ENCODE data around the gene TULP4.
"Not testable (repeated sequence)": the region's sequence is repeated elsewhere in the genome, so short reads cannot be mapped to it uniquely, and the experiment has no call there.

The TULP4 gene

DNA sequence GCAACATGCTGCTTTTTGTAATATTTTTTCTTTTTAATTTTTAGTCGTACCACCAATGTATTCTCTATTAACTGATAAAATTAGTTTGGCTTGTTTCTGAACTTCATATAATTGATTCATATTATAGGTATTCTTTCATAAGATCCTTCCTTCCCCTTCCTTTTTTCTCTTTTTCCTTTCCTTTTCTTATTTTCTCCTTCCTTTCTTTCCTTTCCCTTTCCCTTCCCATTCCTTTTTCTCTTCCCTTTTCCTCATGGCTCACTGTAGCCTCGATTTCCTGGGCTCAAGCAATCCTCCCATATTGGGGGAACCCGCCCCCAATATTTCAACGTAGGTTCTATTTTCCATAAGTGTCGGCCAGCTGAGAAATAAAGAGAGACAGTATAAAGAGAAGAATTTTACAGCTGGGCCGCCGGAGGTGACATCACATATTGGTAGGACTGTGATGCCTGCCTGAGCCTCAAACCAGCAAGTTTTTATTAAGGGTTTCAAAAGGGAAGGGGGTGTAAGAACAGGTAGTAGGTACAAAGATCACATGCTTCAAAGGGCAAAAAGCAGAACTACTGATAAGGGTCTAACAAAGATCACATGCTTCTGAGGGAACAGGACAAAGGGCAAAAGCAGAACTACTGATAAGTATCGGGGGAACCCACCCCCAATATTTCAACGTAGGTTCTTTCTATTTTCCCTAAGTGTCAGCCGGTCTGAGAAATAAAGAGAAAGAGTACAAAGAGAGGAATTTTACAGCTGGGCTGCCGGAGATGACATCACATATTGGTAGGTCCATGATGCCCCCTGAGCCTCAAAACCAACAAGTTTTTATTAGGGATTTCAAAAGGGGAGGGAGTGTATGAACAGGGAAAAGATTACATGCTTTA is 16.1 kb upstream of the TULP4 start:
- DNase-seq: not testable (repeated sequence)

DNA sequence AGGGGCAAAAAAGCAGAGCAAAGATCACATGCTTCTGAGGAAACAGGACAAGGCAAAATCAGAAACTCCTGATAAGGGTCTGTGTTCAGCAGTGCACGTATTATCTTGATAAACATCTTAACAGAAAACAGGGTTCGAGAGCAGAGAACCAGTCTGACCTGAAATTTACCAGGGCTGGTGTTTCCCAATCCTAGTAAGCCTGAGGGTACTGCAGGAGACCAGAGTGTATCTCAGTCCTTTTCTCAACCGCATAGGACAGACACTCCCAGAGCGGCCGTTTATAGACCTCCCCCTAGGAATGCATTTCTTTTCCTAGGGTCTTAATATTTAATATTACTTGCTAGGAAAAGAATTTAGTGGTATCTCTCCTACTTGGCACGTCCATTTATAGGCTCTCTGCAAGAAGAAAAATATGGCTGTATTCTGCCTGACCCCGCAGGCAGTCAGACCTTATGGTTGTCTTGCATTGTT is 15.4 kb upstream of the TULP4 start:
- DNase-seq: not testable (repeated sequence)

DNA sequence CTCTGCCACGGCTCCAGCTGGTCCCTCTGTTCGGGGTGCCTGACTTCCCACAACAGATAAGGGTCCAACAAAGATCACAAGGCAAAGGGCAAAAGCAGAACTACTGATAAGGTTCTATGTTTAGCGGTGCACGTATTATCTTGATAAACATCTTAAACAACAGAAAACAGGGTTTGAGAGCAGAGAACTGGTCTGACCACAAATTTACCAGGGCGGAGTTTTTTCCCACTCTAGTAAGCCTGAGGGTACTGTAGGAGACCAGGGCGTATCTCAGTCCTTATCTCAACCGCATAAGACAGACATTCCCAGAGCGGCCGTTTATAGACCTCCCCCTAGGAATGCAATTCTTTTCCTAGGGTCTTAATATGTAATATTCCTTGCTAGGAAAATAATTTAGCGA is 14.6 kb upstream of the TULP4 start:
- DNase-seq: not testable (repeated sequence)

DNA sequence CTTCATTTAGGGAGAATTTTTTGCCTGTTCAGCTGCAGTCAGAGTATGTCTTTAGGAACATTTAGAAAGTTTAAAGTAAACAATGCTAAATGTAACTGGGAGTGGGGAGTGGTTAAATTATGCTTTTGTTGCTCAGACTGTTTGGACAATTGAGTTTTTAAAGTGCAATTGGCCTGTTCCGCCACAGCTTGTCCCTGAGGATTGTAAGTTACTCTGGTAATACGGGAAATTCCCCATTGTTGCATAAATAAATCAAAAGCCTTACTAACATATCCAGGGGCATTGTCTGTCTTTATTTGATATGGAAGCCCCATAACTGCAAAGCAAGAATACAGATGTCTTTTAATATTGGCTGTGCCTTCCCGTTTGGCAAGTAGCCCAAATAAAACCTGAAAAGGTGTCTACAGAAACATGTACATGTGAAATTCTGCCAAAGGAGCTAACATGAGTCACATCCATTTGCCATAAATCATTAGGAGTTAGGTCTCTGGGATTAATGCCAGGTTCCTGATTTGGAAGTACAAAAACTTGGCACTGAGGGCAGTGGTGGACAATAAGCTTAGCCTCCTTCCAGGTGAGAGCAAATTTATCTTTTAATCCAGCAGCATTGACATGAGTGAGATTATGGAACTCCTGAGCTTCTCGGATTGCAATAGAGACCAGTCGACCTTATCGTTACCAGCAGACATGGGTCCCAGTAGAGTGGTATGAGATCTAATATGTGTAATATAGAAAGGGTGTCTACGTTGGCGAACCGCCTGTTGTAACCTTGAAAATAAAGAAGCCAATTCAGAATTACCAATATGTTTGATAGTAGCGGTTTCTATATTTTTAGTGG is 11.7 kb upstream of the TULP4 start:
- not testable (repeated sequence) for DNase-seq

DNA sequence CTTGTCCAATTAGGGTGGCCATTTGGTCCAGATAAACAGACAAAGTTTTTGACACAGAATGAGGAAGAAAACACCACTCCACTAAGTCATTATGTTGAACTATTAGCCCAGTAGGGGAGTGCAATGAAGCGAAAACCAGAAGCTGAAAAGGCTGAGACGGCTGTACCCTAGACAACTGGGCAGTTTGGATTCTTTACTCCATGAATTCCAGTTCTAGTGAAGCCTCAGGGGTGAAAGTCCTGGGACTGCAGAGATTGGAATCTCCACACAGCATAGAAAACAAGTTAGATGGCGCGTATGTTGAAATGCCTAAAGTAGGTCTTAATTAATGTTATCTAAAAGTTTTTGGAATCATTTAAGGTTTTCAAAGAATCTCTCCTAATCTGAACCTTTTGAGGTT is 10.7 kb upstream of the TULP4 start:
- not testable (repeated sequence) for DNase-seq

DNA sequence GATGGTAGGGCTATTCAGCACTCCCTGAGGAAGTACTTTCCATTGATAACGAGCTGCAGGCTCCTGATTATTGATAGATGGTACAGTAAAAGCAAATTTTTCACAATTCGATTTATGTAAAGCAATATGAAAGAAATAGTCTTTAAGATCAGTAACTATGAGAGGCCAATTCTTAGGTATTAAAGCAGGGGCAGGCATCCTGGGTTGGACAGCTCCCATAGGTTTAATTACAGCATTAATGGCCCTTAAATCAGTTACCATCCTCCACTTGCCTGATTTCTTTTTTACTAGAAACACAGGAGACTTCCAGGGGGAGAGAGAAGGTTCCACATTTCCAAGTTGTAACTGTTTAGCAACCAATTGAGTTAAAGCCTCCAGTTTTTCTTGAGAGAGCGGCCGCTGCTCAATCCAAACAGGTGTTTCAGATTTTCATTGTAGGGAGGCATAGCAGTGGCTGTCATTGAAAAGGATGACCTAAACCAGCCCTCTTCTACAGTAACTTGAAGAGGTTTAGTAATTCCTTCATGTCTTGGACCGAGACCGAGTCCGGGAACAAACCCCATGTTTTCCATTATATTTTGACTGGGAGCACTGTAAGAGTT is 10.0 kb upstream of the TULP4 start:
- DNase-seq: not testable (repeated sequence)

DNA sequence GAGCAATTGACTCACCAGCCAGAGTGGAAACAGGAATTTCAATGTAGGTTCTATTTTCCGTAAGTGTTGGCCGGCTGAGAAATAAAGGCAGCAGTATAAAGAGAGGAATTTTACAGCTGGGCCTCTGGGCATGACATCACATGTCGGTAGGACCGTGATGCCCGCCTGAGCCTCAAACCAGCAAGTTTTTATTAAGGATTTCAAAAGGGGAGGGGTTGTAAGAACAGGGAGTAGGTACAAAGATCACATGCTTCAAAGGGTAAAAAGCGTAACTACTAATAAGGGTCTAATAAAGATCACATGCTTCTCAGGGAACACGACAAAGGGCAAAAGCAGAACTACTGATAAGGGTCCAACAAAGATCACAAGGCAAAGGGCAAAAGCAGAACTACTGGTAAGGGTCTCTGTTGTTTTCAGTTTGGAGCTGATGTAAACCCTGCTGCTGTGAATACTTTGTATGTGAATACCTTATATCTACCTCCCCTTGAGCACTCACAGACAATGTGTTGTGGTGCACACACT is 9.0 kb upstream of the TULP4 start:
- no peak for DNase-seq

DNA sequence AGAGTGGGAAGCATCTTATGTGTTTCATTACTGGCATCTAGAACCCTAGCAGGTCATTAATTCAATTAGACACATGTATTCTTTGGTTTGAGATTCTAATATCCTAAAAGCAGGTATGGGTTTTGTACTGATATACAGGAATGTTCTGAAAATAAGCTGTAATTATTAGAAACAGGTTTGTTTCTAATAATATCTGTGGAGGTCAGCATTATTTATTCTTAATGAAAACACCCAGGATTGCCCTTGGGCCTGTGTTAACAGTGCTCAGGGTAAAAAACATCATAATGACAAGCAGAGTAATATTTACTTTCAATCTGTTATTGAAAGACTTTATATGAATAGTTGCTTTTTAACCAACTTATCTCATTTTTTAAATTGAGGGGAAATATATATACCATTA is 8.0 kb upstream of the TULP4 start:
- no peak for DNase-seq

DNA sequence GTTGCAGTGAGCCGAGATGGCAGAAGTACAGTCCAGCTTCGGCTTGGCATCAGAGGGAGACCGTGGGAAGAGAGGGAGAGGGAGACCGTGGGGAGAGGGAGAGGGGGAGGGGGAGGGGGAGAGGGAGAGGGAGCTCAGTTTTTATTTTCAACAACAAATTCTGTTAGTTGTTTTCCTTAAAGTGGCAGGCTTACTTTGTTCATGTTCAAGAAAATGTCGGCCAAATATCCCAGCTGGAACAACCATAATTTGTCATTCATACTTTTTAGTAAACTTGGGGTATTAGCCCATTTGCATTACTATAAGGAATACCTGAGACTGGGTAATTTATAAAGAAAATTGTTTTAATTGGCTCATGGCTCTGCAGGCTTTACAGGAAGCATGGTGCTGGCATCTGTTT is 2.5 kb upstream of the TULP4 start:
- DNase-seq: no peak

DNA sequence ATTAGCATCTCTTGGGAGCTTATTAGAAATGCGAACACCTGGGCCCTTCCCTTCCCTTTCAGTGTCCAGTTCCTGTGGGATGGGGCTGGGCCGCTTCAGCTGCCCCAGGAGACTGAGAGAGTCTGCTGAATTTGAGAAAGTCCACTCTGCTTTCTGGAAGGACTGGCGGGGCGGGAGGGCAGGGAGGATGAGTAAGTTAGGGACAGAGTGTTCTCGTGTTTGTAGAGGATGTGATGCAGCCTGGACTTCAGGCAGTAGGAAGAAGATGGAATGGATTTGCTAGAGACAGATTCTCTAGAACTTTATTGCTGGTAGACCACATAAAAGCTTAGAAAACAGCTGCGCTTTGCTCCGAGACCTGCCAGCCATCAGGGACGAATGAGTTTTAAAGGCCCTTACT is 1.1 kb upstream of the TULP4 start:
- DNase-seq: no peak

DNA sequence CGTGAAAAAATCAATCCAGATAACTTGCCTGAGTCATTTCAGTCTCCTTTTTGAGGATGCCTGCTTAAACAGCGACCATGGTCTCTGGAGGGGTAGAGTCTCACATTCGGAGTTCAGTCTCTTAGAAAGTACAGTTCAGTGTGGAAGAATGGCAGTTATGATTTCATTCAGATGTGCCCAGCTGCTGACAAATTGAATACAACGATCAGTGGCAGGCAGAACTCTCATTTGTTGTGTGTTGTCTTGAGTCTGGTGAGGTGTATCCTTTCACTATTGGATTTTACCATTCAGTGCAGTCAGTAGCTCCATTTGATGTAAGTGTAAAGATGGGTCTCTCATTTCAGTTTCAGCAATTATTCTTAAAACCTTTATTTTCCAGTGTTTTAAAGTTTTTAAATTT is 639 bp upstream of the TULP4 start:
- DNase-seq: no peak

DNA sequence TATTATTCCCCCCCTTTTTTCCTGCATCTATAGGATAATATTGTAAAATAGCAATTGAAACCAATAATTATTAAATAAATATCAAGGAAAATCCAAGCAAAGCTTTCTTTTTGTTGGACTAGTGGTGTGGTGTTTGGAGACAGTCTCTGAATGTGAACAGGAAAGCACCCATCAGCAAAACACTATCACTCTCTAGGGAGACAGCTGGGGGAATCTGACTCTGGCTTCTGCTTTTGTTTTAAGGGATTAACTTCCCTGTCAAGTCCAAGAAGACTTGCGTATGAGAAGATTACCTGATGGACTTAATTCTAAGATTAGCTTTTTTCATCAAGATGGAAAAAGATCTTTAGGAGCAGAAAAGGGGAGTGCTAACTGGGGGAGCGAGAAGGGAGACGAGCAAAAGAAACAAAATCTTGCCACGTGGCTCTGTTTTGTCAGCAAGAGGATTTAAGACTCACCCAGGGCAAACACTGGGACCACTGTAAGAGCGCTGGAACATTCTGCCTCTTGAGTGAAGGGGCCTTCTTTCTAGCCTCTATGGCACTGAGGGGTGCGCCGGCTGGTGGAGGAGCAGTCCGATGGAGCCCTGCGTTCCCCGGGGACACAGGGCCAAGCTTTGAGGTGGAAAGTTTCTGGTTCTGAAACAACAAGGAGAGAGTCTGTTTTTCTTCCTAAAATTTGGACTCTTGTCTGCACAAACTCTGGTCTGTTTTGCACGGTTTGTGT is 570 bp downstream of the TULP4 start:
- no peak for DNase-seq

DNA sequence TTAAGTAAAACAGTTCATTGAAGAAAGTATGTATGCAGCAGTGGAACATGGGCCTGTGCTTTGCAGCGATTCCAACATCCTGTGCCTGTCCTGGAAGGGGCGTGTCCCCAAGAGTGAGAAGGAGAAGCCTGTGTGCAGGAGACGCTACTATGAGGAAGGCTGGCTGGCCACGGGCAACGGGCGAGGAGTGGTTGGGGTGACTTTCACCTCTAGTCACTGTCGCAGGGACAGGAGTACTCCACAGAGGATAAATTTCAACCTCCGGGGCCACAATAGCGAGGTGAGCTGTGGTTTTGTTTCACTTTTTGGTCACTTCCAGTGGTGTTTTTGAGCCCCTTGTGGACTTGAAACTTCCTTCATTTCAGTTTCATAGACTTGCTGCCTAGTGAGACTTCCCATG is 1.7 kb downstream of the TULP4 start:
- DNase-seq: no peak

DNA sequence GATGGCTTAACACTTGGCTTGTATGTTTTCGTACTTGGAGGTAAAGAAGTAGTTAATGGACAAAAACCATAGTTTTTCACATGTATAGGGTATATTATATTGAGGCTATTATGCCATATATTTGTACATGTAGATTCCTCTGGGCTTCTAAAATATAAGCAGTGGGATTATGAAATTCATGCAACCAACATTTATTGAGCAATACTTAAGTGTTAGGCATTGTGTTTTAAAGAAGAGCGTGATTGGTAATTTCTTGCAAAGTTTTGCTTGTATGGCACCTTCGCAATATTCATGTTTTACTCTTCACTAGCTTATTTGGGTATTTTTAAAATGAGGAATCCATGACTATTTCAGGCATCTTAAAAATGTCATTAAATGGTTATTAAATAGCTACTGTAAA is 2.5 kb downstream of the TULP4 start:
- DNase-seq: no peak

DNA sequence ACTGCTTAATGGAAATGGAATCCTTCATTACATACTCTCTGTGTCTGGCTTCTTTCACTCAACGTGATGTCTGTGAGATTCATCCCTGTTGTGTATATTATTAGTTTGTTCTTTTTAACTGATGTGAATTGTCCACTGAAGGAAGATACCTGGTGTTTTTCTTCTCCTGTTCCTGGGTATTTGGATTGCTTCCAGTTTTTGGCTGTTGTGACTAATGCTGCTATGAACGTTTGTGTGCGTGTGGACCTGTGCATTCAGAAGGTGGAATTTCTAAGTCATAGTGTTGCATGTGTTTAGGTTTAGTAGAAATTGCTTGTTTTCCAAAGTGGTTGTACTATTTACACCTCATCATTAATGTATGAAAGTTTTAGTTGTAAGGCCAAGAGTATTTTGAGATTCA is 3.8 kb downstream of the TULP4 start:
- no peak for DNase-seq

DNA sequence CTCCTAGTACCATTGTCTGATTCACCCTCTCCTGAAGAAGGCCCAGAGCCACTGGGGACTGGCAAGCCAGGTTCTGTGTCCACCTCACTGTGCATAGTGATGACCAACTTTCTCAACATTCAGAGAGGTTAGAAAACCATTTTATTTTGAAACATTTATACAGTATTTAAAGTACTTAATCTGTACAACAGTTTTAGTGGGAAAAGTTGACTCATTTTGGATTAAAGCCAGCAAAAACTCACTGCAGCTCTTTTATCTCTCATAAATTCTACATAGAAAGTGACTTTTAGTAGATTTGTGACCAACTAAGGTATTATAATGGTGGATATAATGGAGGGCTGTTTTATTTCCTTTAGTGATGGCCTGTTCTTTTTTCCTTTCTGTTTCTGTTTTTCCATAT is 9.7 kb downstream of the TULP4 start:
- DNase-seq: no peak

DNA sequence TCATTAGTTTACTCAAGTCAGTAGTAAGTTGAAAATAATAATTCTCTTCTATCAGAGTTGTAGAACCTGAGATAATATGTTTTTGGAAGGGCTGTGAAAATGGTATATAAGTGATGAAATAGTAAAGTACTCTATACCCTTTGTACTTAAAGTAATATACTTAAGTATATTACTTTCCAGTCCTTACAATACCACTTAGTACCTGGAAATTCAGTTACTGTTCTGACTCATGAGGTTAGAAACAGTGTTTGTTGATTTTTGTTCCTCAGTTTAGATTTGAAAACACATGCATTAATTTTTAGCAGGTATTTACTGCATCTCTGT is 10.1 kb downstream of the TULP4 start:
- no peak for DNase-seq

DNA sequence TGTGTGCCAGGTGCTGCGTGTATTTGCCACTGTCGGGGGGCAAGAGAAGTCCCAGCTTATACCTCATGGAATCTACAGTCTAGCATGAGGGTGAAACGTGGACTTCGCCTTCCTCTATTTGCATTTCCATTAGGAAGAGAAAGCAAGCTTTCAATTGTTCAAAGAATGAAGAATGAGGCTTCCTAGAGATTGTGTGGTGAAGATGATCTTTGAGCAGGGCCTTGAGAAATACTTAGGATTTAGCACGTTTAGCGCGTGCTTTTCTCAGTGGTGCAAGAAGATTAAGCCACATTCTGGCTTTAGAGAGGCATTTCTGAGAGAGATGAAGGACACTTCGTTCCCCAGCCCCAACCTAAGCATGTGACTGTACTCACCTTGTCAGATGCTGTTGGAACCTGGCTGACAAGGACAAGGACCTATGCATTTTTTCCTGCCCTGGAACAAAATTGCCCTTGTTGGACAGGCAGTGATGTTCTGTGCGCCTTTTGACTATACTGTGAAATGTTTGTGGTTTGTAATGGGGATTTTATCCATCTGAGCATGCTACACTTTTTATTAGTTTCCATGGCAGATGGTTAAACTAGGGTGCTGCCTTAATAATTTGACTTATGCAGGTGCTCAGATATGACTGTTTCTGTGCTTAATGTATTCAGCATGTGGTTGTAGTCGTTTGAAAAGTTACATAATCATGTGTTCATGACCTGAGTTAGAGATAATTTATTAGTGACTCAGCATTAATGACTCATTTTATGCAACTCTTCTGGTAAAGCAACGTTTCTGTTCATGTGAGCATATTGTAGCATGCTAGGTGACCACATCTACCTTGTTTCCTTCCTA is 10.7 kb downstream of the TULP4 start:
- no peak for DNase-seq

DNA sequence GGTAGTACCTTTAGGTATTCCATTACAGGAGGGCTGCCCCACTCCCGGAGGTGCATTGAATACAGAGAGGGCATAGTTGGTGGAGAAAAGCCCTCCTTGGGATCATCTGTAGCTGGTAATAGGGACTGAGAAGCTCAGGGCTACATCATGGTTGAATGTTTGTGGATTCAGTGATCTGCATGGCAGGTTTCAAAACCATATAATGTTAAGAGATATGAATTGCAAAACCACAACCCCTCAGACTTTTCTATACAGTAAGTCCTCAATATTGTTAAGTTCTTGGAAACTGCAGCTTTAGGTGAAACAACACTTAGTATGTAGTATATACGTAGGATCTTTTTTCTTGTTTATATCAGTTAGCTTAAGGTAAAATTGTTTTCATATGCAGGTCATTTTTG is 11.3 kb downstream of the TULP4 start:
- no peak for DNase-seq

DNA sequence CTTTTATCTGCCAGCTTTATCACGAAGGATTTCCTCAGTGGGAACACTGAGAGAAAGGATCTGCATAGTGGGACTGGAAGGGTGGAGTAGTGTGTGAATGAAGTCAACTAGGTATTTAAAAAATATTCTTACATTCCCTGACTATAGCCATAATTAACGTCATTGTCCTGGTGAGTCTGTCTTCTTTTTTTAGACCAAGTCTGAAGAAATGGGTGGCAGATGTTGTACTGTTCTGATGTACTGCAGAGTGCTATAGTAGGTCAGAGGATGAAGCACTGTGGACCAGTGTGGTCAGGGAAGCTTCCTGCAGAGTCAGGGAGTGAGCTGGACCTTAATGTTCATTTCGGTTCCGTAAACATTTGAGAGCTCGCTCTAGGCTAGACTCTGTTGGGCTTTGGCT is 11.9 kb downstream of the TULP4 start:
- DNase-seq: no peak

DNA sequence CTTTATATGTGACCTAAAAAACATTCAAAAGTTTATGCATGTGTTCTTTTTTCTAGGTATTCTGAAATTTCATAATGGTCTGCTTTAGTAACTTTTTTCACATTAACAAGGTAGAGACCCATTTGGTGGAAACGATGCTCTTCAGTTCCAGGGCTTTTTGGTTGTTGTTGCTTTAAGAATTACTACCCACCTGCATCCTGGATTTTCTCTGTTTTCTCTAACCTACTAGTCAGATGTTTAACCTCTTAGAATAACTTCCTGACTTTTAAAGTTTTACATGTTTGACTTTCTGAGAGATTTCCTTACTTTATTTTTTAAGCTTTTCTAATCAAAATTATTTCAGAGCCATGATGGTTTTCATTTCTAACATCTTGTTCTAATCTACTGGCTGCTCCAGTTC is 14.9 kb downstream of the TULP4 start:
- DNase-seq: no peak

DNA sequence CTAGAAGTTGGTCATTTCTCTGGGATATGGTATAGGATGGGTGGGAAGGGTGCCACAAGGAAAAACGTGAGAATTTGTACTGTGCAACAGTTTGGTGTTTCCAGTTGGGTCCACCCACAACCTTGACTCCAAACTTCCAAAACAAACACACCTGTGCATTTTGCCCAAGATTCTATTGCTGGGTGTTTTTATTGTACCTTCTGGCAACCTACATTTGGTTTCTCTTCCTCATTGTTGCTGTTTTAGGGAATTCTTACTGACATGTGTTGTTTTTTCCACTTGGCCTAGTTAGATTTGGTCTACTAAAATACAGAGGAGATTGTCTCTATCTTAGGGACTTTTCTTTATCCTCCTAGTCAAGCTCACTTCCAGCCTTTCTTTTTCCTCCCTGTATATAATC is 16.7 kb downstream of the TULP4 start:
- no peak for DNase-seq

Data from femur (tissue), 1 donor.